Measurements from ENCODE around the gene RTN4R. TPM values are rescaled to one million over a fixed set of nuclear protein-coding genes. Genes with fewer than 3 reads are reported as not detected.
A peak's percentile ranks its signal among the peaks of the same experiment; 100 is the strongest.

RTN4R gene
- total RNA-seq, 1 experiment from 2014 or later = 9.6 TPM

GRCh38 chr22:20238901-20239675 is 29.0 kb downstream of the RTN4R start:
- DNase-seq (ENCODE audit: low spot score) = peak; percentile 22
- Histone ChIP-seq H3K27ac (ENCODE audit: low read depth, low read length, poor library complexity, severe bottlenecking) (peak overlapping the region; percentile 47), H3K36me3 (ENCODE audit: insufficient read depth, low read length, poor library complexity, severe bottlenecking) (no peaks in the 10 kb centered on the region), H3K27me3 (replicated peaks; ENCODE audit: insufficient read depth, low read depth, low read length, poor library complexity) (no peaks in the 10 kb centered on the region), H3K4me3 (ENCODE audit: low read depth, low read length, poor library complexity, severe bottlenecking) (no peak overlapping the region), H3K9me3 (ENCODE audit: low read depth, low read length, poor library complexity, severe bottlenecking) (no peaks in the 10 kb centered on the region), H3K4me1 (ENCODE audit: insufficient read depth, low read length, poor library complexity, severe bottlenecking) (peaks cover 39% of the 10 kb centered on the region)
- POLR2A ChIA-PET (ENCODE audit: low non-redundant PET) = no interaction called here
- CTCF ChIA-PET = interaction anchor here (2.1 kb wide), 1 partner anchor 82 kb away, joined by 7 read pairs; no protein-coding TSS in a partner anchor
- TF ChIP-seq EZH2 (IDR thresholded peaks at IDR 0.05; ENCODE audit: borderline replicate concordance, low read depth, low read length, poor library complexity, severe bottlenecking) (no peak), CTCF (conservative IDR thresholded peaks at IDR 0.05; ENCODE audit: low read depth, low read length) (0 out of 2 replicates have a peak, but pooled peaks have one; percentile 20)
- intact Hi-C loops (cut with micrococcal nuclease; ENCODE audit: unreplicated experiment) = no loop called here
- no TSS peak for BruUV-seq (replicated peaks)

GRCh38 chr22:20238536-20238900 is 29.6 kb downstream of the RTN4R start:
- POLR2A ChIA-PET (ENCODE audit: low non-redundant PET) = no interaction called here
- intact Hi-C loops (cut with micrococcal nuclease; ENCODE audit: unreplicated experiment) = no loop called here
- CTCF ChIA-PET = interaction anchor here (2.1 kb wide), 1 partner anchor 82 kb away, joined by 7 read pairs; no protein-coding TSS in a partner anchor
- peak; percentile 64 for DNase-seq (ENCODE audit: low spot score)
- H3K4me3 ChIP-seq (ENCODE audit: low read depth, low read length, poor library complexity, severe bottlenecking) = no peak overlapping the region
- BruUV-seq (replicated peaks) = no TSS peak
- H3K36me3 ChIP-seq (ENCODE audit: insufficient read depth, low read length, poor library complexity, severe bottlenecking) = no peaks in the 10 kb centered on the region
- H3K4me1 ChIP-seq (ENCODE audit: insufficient read depth, low read length, poor library complexity, severe bottlenecking) = peaks cover 35% of the 10 kb centered on the region
- H3K27ac ChIP-seq (ENCODE audit: low read depth, low read length, poor library complexity, severe bottlenecking) = peak overlapping the region; percentile 54
- TF ChIP-seq EZH2 (IDR thresholded peaks at IDR 0.05; ENCODE audit: borderline replicate concordance, low read depth, low read length, poor library complexity, severe bottlenecking) (no peak), CTCF (conservative IDR thresholded peaks at IDR 0.05; ENCODE audit: low read depth, low read length) (peak; percentile 73)
- H3K9me3 ChIP-seq (ENCODE audit: low read depth, low read length, poor library complexity, severe bottlenecking) = no peaks in the 10 kb centered on the region
- H3K27me3 ChIP-seq (replicated peaks; ENCODE audit: insufficient read depth, low read depth, low read length, poor library complexity) = no peaks in the 10 kb centered on the region

- no TSS peak for BruUV-seq (replicated peaks)
- Histone ChIP-seq H3K4me3 (ENCODE audit: low read depth, low read length, poor library complexity, severe bottlenecking) (no peak overlapping the region), H3K4me1 (ENCODE audit: insufficient read depth, low read length, poor library complexity, severe bottlenecking) (peaks cover 27% of the 10 kb centered on the region), H3K36me3 (ENCODE audit: insufficient read depth, low read length, poor library complexity, severe bottlenecking) (no peaks in the 10 kb centered on the region), H3K9me3 (ENCODE audit: low read depth, low read length, poor library complexity, severe bottlenecking) (no peaks in the 10 kb centered on the region), H3K27ac (ENCODE audit: low read depth, low read length, poor library complexity, severe bottlenecking) (peak overlapping the region; percentile 54), H3K27me3 (replicated peaks; ENCODE audit: insufficient read depth, low read depth, low read length, poor library complexity) (no peaks in the 10 kb centered on the region)
- POLR2A ChIA-PET (ENCODE audit: low non-redundant PET) = no interaction called here
- no peak for DNase-seq (ENCODE audit: low spot score)
- TF ChIP-seq EZH2 (IDR thresholded peaks at IDR 0.05; ENCODE audit: borderline replicate concordance, low read depth, low read length, poor library complexity, severe bottlenecking) (no peak), CTCF (conservative IDR thresholded peaks at IDR 0.05; ENCODE audit: low read depth, low read length) (no peak)
- intact Hi-C loops (cut with micrococcal nuclease; ENCODE audit: unreplicated experiment) = no loop called here
- CTCF ChIA-PET = interaction anchor here (0.5 to 2.1 kb wide), 3 partner anchors 81 to 216 kb away, joined by 3 to 7 read pairs (median 5); no protein-coding TSS in a partner anchor
Measured at GRCh38 chr22:20237480-20238440, 30.4 kb downstream of the RTN4R start.

Data from A673 (cell line).